PFSK-1 (cell line): Measurements from ENCODE around the gene ABHD16B.

Experiments used
- FOXP2 ChIP-seq: optimal IDR thresholded peaks from 2 replicates; pipeline ENCODE3; 2011; ENCODE audit warnings: borderline replicate concordance, control low read depth, inconsistent platforms; ENCODE audit not compliant: insufficient read depth; ENCODE audit errors: extremely low read length, extremely low read depth
- POLR2AphosphoS5 ChIP-seq: IDR thresholded peaks from 2 replicates; pipeline ENCODE4 v1.6.1; 2012; ENCODE audit warnings: low read depth, mild to moderate bottlenecking, control low read depth, low read length, moderate library complexity
- SIN3A ChIP-seq: IDR thresholded peaks from 2 replicates; pipeline ENCODE4 v1.6.1; 2012; ENCODE audit warnings: mild to moderate bottlenecking, low read length, moderate library complexity, borderline replicate concordance; ENCODE audit not compliant: insufficient read depth
- TAF1 ChIP-seq: IDR thresholded peaks from 2 replicates; pipeline ENCODE4 v1.6.1; 2012; ENCODE audit warnings: low read length, control low read depth, borderline replicate concordance; ENCODE audit not compliant: insufficient read depth
- TF ChIP-seq, protein P1 (sequence below), 2 experiments: IDR thresholded peaks; 2 replicates each; pipeline versions ENCODE4 v1.6.1 to v1.8.0; 2011 to 2012; ENCODE audit warnings: low read depth in 2 of 2, low read length in 2 of 2, control low read depth in 1 of 2, inconsistent platforms in 1 of 2, mild to moderate bottlenecking in 1 of 2, moderate library complexity in 1 of 2; ENCODE audit not compliant: insufficient read depth in 1 of 2

The ABHD16B gene

DNA sequence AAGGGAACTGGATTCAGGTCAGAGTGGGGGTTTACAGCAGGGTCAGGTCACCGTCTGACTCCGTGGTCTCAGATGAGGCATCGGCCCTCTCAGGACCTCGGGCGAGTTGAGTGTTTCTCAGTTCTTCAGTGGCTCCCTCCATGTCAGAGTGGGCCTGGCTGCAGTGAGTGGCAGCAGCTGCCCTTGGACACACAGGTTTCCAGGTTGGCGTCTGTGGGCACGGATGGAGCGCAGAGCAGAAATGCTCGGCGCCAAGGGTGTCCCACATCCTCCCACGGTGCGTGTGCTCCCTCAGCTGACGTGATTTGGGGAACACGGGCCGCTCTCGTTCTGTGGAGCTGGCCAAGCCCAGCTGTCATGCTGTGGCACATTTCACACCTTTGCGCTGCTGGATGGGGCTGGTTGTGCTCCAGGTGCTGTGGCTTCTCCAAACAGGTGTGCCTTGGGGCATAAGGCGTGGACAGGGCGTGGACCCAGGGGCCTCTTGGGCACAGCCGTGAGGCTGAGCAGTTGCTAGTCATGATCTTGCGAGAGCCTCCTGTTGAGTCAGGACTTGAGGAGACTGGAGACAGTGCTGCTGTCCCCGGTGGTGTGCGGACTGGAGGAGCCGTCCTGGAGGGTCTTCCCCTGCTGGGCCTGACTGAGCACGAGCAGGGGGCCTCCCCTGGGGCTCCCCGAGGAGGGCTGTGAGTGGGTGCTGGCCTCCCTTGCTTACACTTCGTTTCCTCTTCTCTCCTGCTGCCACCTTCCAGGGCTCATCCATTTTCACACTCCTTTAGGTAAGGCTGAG, 24.2 kb downstream of the ABHD16B start:
- TF ChIP-seq, protein P1, sequence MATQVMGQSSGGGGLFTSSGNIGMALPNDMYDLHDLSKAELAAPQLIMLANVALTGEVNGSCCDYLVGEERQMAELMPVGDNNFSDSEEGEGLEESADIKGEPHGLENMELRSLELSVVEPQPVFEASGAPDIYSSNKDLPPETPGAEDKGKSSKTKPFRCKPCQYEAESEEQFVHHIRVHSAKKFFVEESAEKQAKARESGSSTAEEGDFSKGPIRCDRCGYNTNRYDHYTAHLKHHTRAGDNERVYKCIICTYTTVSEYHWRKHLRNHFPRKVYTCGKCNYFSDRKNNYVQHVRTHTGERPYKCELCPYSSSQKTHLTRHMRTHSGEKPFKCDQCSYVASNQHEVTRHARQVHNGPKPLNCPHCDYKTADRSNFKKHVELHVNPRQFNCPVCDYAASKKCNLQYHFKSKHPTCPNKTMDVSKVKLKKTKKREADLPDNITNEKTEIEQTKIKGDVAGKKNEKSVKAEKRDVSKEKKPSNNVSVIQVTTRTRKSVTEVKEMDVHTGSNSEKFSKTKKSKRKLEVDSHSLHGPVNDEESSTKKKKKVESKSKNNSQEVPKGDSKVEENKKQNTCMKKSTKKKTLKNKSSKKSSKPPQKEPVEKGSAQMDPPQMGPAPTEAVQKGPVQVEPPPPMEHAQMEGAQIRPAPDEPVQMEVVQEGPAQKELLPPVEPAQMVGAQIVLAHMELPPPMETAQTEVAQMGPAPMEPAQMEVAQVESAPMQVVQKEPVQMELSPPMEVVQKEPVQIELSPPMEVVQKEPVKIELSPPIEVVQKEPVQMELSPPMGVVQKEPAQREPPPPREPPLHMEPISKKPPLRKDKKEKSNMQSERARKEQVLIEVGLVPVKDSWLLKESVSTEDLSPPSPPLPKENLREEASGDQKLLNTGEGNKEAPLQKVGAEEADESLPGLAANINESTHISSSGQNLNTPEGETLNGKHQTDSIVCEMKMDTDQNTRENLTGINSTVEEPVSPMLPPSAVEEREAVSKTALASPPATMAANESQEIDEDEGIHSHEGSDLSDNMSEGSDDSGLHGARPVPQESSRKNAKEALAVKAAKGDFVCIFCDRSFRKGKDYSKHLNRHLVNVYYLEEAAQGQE (IDR thresholded peaks at IDR 0.05; ENCODE audit: insufficient read depth in 1 of 2, low read depth in 2 of 2, low read length in 2 of 2) = no peak
- TF ChIP-seq SIN3A (no peak), FOXP2 (no peak), TAF1 (no peak), POLR2AphosphoS5 (no peak)

DNA sequence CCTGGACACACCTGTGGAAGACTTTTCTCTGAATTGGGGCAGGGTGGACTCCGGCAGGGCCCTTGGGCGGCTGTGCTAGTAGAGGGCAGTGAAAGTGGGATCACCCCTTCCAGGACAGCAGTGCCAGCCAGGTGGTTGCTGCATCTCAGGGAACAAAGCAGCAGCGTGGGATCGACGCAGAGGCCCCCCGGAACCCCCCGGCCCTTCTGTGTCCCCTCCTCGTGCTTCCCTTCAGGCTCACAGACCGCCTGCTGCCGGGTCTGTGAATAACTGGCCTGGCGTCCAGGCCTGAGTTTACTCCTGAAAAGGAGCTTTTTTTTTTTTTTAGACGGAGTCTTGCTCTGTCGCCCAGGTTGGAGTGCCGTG, 24.7 kb downstream of the ABHD16B start:
- TF ChIP-seq TAF1 = no peak
- TF ChIP-seq, protein P1 (IDR thresholded peaks at IDR 0.05; ENCODE audit: insufficient read depth in 1 of 2, low read depth in 2 of 2, low read length in 2 of 2) = no peak
- TF ChIP-seq SIN3A = no peak
- no peak for TF ChIP-seq FOXP2
- no peak for TF ChIP-seq POLR2AphosphoS5

DNA sequence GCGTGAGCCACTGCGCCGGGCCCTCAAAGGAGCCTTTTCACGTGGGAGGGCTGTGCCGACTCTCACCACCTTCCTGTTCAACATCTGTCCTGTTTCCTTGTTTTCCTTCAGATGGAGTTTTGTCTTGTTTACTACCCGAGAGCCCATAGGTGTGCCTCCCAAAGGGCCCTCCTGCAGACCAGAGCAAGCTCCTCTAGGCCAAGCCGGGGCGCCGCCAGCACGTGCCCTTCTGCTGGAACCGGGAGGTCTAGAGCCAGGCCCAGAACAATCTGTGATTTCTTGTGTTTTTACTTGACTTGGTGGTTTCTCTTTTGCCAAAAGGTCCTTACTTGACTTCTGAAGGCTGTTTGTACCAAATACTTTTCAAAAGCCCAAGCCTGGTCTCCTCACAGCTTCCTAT, 25.6 kb downstream of the ABHD16B start:
- TF ChIP-seq POLR2AphosphoS5 (no peak), TAF1 (no peak)

DNA sequence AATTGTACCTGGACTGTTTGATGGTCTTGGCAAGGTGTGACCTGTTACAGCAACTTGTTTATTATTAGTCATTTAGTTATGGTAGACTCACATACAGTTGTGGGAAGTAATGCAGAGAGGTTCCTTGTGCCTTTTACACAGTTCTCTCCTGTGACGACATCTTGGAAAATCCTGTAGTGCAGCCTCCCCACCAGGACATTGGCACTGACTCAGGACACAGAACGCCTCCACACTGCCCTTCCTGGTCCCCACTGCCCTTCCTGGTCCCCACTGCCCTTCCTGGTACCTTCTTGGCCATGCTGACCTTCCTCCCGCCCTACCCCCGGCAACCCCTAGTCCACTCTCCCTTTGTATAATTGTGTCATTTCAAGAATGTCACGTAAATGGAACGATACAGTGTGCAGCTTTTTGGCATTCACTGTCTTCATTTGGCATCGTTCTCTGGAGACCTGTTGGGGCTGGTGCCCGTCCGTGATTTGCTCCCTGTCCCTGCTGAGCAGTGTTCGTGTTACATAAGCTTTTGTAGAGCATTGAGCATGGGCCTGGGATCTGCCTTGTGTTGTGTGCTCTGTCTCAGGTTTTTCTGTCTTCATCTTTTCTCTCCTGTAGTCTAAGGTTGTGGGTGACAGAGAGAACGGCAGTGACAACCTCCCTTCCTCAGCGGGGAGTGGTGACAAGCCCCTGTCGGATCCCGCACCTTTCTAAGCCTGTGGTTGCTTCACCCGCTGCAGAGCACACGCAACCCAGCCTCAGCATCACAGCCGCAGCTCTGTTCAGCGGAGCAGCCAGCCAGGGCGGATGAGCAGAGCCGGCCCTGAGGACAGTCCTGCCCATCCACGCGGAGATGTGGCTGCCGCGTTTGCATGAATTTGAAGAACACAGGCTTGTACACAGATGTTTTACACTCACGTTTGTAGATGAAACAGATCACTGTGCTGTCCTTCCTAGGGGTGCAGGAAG, 28.2 kb downstream of the ABHD16B start:
- TF ChIP-seq, protein P1 (IDR thresholded peaks at IDR 0.05; ENCODE audit: insufficient read depth in 1 of 2, low read depth in 2 of 2, low read length in 2 of 2) = no peak
- no peak for TF ChIP-seq POLR2AphosphoS5
- TF ChIP-seq TAF1 = no peak
- TF ChIP-seq SIN3A = no peak
- no peak for TF ChIP-seq FOXP2

DNA sequence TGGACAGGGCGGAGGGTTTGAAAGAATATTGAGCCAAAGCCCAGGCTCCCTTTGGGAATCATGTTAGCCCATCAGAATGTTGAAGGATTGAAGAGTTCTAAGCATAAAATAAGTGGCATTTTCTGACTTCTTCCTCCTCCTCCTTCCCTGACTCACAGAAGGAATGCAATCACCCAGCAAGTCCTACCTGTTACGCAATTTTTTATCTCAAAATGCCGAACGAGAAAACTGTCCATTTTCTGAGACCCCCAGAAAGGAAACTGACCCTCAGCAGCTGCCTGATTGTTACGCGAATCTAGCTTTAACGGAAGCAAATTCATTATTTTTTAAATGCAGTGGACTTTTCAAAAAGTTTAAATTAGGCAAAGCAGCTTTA, 28.9 kb downstream of the ABHD16B start:
- TF ChIP-seq, protein P1 (IDR thresholded peaks at IDR 0.05; ENCODE audit: insufficient read depth in 1 of 2, low read depth in 2 of 2, low read length in 2 of 2) = no peak
- TF ChIP-seq SIN3A (no peak), TAF1 (no peak), FOXP2 (no peak), POLR2AphosphoS5 (no peak)
